PC-3 (cell line): ENCODE results near the gene IL10. TPM values are rescaled to one million over a fixed set of nuclear protein-coding genes. Genes with fewer than 3 reads are reported as not detected.
"Not testable (repeated sequence)": the region's sequence is repeated elsewhere in the genome, so short reads cannot be mapped to it uniquely, and the experiment has no call there.

Experiments
- ATAC-seq: fragments of 200-7000 bp; cut with Tn5 transposase; 2 replicates; pipeline ENCODE4 v1.9.1; 2020; ENCODE audit warnings: mild to moderate bottlenecking, moderate library complexity
- BruUV-seq: library from RNA; stranded (reverse); fragments of 400-500 nt; replicated peaks from 2 replicates; lab custom pipeline; 2021; lab: Mats Ljungman, UMichigan
- CTCF ChIA-PET: fragments of 300-600 bp; sonication (Branson Sonifier 250); formaldehyde crosslinking; loops from one replicate; lab custom pipeline; 2022; ENCODE audit warnings: antibody characterized with exemption; lab: Charles Lee
- POLR2A ChIA-PET: fragments of 300-600 bp; sonication (Branson Sonifier 250); formaldehyde crosslinking; loops from one replicate; lab custom pipeline; 2022; ENCODE audit warnings: antibody characterized with exemption; ENCODE audit not compliant: unreplicated experiment; lab: Charles Lee
- DNase-seq: peaks from one replicate; pipeline ENCODE4 v3.0.0-alpha.2; 2015
- H2AFZ ChIP-seq: fragments of 300-600 bp; sonication (generic); 2 replicates; pipeline ENCODE4 v1.6.0; 2016; ENCODE audit warnings: antibody characterized with exemption, low read length
- H3F3A ChIP-seq: fragments of 300-600 bp; sonication (generic); one replicate; pipeline ENCODE4 v1.6.0; 2017; ENCODE audit warnings: antibody characterized with exemption, low read length, control low read depth, mild to moderate bottlenecking; ENCODE audit not compliant: unreplicated experiment
- H3K27ac ChIP-seq: fragments of 300-600 bp; sonication (generic); 2 replicates; pipeline ENCODE4 v1.5.1; 2016; ENCODE audit warnings: mild to moderate bottlenecking, low read length
- H3K27me3 ChIP-seq: fragments of 300-600 bp; sonication (generic); 2 replicates; pipeline ENCODE4 v1.6.1; 2016; ENCODE audit warnings: low read length, mixed read lengths
- H3K36me3 ChIP-seq: fragments of 300-600 bp; sonication (generic); 2 replicates; pipeline ENCODE4 v1.6.1; 2016; ENCODE audit warnings: low read depth, mixed run types, low read length, mixed read lengths
- H3K4me1 ChIP-seq: fragments of 300-600 bp; sonication (generic); 2 replicates; pipeline ENCODE4 v1.5.1; 2016; ENCODE audit warnings: low read length; ENCODE audit not compliant: insufficient read depth
- H3K4me2 ChIP-seq: fragments of 300-600 bp; sonication (generic); 2 replicates; pipeline ENCODE4 v1.6.0; 2016; ENCODE audit warnings: low read length
- H3K4me3 ChIP-seq: fragments of 300-600 bp; sonication (generic); 2 replicates; pipeline ENCODE4 v1.5.1; 2016; ENCODE audit warnings: mild to moderate bottlenecking, low read length, mixed read lengths
- H3K79me2 ChIP-seq: fragments of 300-600 bp; sonication (generic); 2 replicates; pipeline ENCODE4 v1.6.1; 2017; ENCODE audit warnings: low read length, mixed read lengths
- H3K9ac ChIP-seq: fragments of 300-600 bp; sonication (generic); 2 replicates; pipeline ENCODE4 v1.6.0; 2016; ENCODE audit warnings: mild to moderate bottlenecking, low read length
- H3K9me2 ChIP-seq: fragments of 300-600 bp; sonication (generic); replicated peaks from 2 replicates; pipeline ENCODE4 v1.6.1; 2016; ENCODE audit warnings: mixed run types, low read length, mixed read lengths
- H3K9me3 ChIP-seq: fragments of 300-600 bp; sonication (generic); 2 replicates; pipeline ENCODE4 v1.6.1; 2016; ENCODE audit warnings: low read length, mixed read lengths
- H4K20me1 ChIP-seq: fragments of 300-600 bp; sonication (generic); 2 replicates; pipeline ENCODE4 v1.6.1; 2016; ENCODE audit warnings: low read length, mixed read lengths
- EZH2 ChIP-seq: fragments of 300-600 bp; sonication (generic); IDR thresholded peaks from one replicate; pipeline ENCODE4 v1.6.1; 2017; ENCODE audit warnings: antibody characterized with exemption, mild to moderate bottlenecking, low read length; ENCODE audit not compliant: unreplicated experiment
- EZH2phosphoT487 ChIP-seq: fragments of 300-600 bp; sonication (generic); IDR thresholded peaks from 2 replicates; pipeline ENCODE4 v1.6.1; 2018; ENCODE audit warnings: mild to moderate bottlenecking, antibody characterized with exemption, low read length, borderline replicate concordance
- intact Hi-C: fragments of 100-400 bp; cut with micrococcal nuclease; formaldehyde crosslinking; loops from 2 replicates; pipeline ENCODE4 v1.9.0; 2023
- total RNA-seq: library from RNA; depleted of rRNA; stranded (reverse); fragments of >200 nt; gene quantifications from 2 replicates; pipeline ENCODE4 v1.2.3, GENCODE V29; 2014
- TF ChIP-seq, protein P1 (sequence below): fragments of 300-600 bp; sonication (generic); conservative IDR thresholded peaks from 2 replicates; pipeline ENCODE4 v1.5.1; 2017; ENCODE audit warnings: antibody characterized with exemption, low read depth, mild to moderate bottlenecking, low read length

The IL10 gene
- total RNA-seq, 1 experiment from 2014 or later = not detected

DNA sequence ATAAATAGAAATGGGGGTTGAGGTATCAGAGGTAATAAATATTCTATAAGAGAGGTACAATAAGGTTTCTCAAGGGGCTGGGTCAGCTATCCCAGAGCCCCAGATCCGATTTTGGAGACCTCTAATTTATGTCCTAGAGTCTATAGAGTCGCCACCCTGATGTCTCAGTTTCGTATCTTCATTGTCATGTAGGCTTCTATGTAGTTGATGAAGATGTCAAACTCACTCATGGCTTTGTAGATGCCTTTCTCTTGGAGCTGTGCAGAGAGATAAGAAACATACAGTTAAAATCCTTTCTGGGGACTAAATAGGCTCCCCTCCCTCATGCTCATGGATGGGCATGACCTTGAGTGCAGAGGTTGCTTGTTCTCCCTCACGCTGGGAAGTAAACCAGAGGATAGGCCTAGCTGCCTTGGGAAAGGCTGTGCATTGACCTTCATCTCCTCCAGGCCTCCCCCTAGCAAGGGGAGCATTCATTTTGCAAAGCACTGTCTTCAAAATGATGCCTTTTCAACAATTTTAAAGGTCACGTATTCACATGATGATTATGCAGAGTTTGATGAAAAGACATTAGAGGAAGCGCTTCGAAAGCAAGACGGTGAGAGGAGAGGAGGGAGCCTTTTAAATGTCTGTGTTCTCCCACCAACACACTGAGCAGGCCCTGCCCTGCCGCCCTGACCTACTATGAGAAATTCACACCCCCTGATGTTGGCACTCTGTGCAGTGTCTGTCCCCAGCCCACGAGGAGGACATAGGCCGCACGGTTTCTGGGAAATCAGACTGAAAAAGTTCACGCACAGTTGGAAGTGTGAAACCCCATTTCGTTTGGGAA is 3.6 kb downstream of the IL10 start:
- Histone ChIP-seq H3K27ac (no peak overlapping the region), H3K4me1 (peaks cover 9% of the 10 kb centered on the region), H4K20me1 (no peaks in the 10 kb centered on the region), H3K4me3 (no peak overlapping the region), H3K9me2 (no peaks in the 10 kb centered on the region), H3F3A (no peaks in the 10 kb centered on the region), H3K36me3 (no peaks in the 10 kb centered on the region), H3K79me2 (no peaks in the 10 kb centered on the region), H3K9ac (no peak overlapping the region), H2AFZ (no peak overlapping the region), H3K4me2 (no peak overlapping the region), H3K27me3 (peaks cover 59% of the 10 kb centered on the region), H3K9me3 (no peaks in the 10 kb centered on the region)
- TF ChIP-seq EZH2phosphoT487 = no peak
- TF ChIP-seq, protein P1, sequence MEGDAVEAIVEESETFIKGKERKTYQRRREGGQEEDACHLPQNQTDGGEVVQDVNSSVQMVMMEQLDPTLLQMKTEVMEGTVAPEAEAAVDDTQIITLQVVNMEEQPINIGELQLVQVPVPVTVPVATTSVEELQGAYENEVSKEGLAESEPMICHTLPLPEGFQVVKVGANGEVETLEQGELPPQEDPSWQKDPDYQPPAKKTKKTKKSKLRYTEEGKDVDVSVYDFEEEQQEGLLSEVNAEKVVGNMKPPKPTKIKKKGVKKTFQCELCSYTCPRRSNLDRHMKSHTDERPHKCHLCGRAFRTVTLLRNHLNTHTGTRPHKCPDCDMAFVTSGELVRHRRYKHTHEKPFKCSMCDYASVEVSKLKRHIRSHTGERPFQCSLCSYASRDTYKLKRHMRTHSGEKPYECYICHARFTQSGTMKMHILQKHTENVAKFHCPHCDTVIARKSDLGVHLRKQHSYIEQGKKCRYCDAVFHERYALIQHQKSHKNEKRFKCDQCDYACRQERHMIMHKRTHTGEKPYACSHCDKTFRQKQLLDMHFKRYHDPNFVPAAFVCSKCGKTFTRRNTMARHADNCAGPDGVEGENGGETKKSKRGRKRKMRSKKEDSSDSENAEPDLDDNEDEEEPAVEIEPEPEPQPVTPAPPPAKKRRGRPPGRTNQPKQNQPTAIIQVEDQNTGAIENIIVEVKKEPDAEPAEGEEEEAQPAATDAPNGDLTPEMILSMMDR = no peak
- TF ChIP-seq EZH2 = no peak
- ChIA-PET POLR2A (no interaction called here), CTCF (no interaction called here)
- intact Hi-C loops = no loop called here
- BruUV-seq = no TSS peak
- no peak for DNase-seq
- ATAC-seq = no peak

DNA sequence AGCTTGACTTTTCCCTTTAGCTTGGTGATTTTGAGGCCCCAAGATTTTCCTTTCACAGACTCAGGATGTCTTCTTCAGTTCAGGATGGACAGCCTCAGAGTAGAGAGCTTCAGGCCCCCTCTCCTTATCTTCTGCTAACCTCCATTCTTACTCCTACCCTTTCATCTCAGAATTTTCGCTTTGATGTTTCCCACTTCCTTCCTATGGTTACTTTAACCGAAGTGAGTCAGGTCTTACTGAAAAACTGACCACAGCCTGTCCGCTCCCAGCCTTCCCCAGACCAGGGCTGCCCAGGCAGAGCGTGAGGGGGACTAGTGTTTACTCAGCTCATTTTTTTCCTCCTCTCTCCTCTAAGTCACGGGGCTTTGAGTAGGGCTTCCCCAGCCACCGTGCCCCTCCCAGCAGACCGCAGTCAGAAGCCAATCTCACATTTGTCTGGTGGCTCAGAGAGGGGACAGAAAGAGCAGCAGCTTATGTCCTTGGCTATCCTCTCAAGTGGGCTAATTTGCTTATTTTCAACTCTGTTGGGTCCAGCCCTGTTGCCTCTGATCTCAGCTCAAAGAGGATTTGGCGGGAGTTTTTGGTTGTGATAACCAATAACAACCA is 5.9 kb downstream of the IL10 start:
- H3K36me3 ChIP-seq = no peaks in the 10 kb centered on the region
- intact Hi-C loops = no loop called here
- no peaks in the 10 kb centered on the region for H4K20me1 ChIP-seq
- H3K9me3 ChIP-seq = no peaks in the 10 kb centered on the region
- H3K4me3 ChIP-seq = no peak overlapping the region
- ChIA-PET POLR2A (no interaction called here), CTCF (interaction anchor here (0.9 to 1.0 kb wide), 2 partner anchors 43 to 146 kb away, joined by 3 to 5 read pairs; no protein-coding TSS in a partner anchor)
- no peaks in the 10 kb centered on the region for H3K79me2 ChIP-seq
- ATAC-seq (peak; percentile 99), DNase-seq (peak; percentile 91)
- H3K4me2 ChIP-seq = peak overlapping the region; percentile 5; the same call in 1 of the 2 replicates
- H3K4me1 ChIP-seq = peaks cover 9% of the 10 kb centered on the region
- H3K9ac ChIP-seq = no peak overlapping the region
- H3K27me3 ChIP-seq = peaks cover 56% of the 10 kb centered on the region
- H3K9me2 ChIP-seq = no peaks in the 10 kb centered on the region
- BruUV-seq = no TSS peak
- TF ChIP-seq, protein P1 = no peak
- TF ChIP-seq EZH2phosphoT487 (no peak), EZH2 (no peak)
- no peaks in the 10 kb centered on the region for H3F3A ChIP-seq
- H2AFZ ChIP-seq = no peak overlapping the region
- H3K27ac ChIP-seq = no peak overlapping the region

DNA sequence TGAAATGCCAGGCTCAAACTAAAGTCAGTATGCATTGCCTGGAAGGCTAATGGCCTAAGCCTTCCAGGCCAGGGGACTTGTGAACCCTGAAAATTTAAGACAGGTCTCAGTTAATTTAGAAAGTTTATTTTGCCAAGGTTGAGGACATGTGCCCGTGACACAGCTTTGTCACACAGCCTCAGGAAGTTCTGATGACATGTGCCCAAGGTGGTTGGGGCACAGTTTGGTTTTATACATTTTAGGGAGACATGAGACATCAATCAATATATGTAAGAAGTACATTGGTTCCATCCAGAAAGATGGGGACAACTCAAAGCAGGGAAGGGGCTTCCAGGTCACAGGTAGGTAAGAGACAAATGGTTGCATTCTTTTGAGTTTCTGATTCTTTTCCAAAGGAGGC is 6.5 kb downstream of the IL10 start:
- H3K4me3 ChIP-seq, H2AFZ ChIP-seq, POLR2A ChIA-PET, H3K9ac ChIP-seq, H3K79me2 ChIP-seq, H3K9me3 ChIP-seq, H3K9me2 ChIP-seq, H3F3A ChIP-seq, BruUV-seq, intact Hi-C loops, H3K27ac ChIP-seq, H3K4me2 ChIP-seq, ATAC-seq, H3K36me3 ChIP-seq, DNase-seq, H4K20me1 ChIP-seq, H3K4me1 ChIP-seq: not testable (repeated sequence)
- peaks cover 56% of the 10 kb centered on the region for H3K27me3 ChIP-seq
- CTCF ChIA-PET = interaction anchor here (0.9 to 1.0 kb wide), 2 partner anchors 44 to 147 kb away, joined by 3 to 5 read pairs; no protein-coding TSS in a partner anchor

DNA sequence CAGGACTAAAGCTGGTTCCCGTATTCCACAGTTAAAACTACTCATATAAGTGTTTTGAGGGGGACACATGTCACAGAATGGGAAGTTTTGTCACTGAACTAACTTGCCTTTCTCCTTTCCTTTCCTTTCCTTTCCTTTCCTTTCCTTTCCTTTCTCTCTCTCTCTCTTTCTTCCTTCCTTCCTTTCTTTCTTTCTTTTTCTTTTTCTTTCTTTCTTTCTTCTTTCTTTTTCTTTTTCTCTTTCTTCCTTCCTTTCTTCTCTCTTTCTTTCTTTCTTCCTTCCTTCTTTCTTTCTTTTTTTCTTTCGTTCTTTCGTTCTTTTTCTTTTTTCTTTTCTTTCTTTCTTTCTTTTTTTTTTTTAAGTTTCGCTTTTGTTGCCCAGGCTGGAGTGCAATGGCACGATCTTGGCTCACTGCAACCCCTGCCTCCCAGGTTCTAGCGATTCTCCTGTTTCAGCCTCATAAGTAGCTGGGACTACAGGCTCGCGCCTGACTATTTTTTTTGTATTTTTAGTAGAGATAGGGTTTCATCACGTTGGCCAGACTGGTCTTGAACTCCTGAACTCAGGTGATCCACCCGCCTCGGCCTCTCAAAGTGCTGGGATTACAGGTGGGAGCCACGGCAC is 9.4 kb downstream of the IL10 start:
- BruUV-seq, H3K9me3 ChIP-seq, intact Hi-C loops, H3K9ac ChIP-seq, H3K36me3 ChIP-seq, POLR2A ChIA-PET, DNase-seq, H3K79me2 ChIP-seq, ATAC-seq, H4K20me1 ChIP-seq, H3K9me2 ChIP-seq, H3K4me2 ChIP-seq, H2AFZ ChIP-seq, H3K27ac ChIP-seq, H3F3A ChIP-seq, H3K4me3 ChIP-seq: not testable (repeated sequence)
- CTCF ChIA-PET = interaction anchor here (0.5 to 0.7 kb wide), 2 partner anchors 103 to 344 kb away, joined by 3 to 5 read pairs; no protein-coding TSS in a partner anchor
- peaks cover 12% of the 10 kb centered on the region for H3K4me1 ChIP-seq
- peaks cover 47% of the 10 kb centered on the region for H3K27me3 ChIP-seq
